Vein endothelial cell (primary cell): Measurements from ENCODE around the gene LRRC37A3. TPM values are rescaled to one million over a fixed set of nuclear protein-coding genes. Genes with fewer than 3 reads are reported as not detected.

ENCODE experiments used
- small RNA-seq: library from RNA; depleted of rRNA; stranded (forward); fragments of <200 nt; gene quantifications from one replicate; pipeline ENCODE3, GENCODE V24; 2012
- total RNA-seq: library from RNA; depleted of rRNA; stranded (reverse); fragments of >200 nt; gene quantifications from 2 replicates; pipeline ENCODE4 v1.2.3, GENCODE V29; 2012

LRRC37A3 gene
- total RNA-seq: 8.5 and 10.6 TPM in 2 replicates

GRCh38 chr17:64919289-64920025 is at the start of gene LRRC37A3:
TSS of gene LRRC37A3 (minus strand) at chr17:64919478. CDS start at chr17:64897257, 22,221 bp downstream.

Small RNA genes within 50 kb of the gene (small RNA-seq; reads per million reads assigned to genes)
- not detected for gene AC037487.3
- gene AC103810.6: not detected
- not detected for gene AC103810.7
- gene RDM1P4: not detected
- not detected for gene RN7SL404P
- gene RNU7-115P: not detected

Other genes starting within 250 kb of the LRRC37A3 start
- gene GNA13, start 137.3 kb upstream of the LRRC37A3 start, total RNA-seq: 49.0 and 69.4 TPM in 2 replicates
- 1.1 and 1.3 TPM in 2 replicates for gene RGS9, start 217.9 kb upstream of the LRRC37A3 start, total RNA-seq